ENCODE results near the gene PPCS.

The PPCS gene

GRCh38 chr1:42456010-42456753, at the start of gene PPCS, which contains the start of gene ZMYND12:
PPCS (plus strand) TSS chr1:42456543; CDS start chr1:42456566, 23 bp downstream.
ZMYND12 (minus strand) TSS chr1:42456022; CDS start chr1:42455997, 25 bp downstream.
- DNase-seq: peak; percentile 93

- DNase-seq: no peak
Observed at GRCh38 chr1:42414551-42415496, 41.5 kb upstream of the PPCS start.

- no peak for DNase-seq
Observed at GRCh38 chr1:42417166-42417565, 39.2 kb upstream of the PPCS start.

GRCh38 chr1:42418516-42418915, 37.8 kb upstream of the PPCS start:
- no peak for DNase-seq

DNA sequence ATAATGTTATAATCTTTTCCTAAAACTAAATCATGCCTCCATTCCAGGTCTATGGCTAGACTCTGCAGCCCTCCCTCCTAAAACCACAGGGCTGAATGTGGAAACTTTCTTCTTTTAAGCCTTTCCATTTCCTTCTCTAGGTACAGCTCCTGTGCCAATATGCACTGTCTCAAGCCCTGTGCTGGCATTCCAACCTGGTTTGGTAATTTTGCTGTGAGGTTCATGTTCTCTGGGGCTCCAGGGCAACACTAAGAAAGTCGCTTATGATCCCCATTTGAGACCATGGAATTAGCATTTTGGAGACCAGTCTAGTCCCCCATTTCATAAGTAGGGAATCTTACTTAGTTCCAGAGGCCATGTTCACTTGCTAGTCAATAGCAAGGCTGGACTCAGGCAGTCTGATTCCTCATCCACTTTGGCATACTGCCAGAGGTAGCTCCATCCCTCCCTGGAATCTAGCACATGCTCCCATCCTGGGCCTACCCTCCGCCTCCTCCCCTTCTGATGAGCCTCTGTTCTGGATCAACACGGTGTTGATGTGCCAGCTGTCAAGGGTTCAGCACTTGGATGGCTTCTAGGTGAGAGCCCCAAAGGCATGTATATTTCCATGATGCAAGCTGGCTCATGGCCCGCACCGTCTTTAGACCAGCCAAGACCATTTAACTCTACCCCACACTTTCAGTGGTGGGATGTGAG, 37.1 kb upstream of the PPCS start:
- no peak for DNase-seq

GRCh38 chr1:42420121-42420520, 36.2 kb upstream of the PPCS start:
- DNase-seq: no peak

DNA sequence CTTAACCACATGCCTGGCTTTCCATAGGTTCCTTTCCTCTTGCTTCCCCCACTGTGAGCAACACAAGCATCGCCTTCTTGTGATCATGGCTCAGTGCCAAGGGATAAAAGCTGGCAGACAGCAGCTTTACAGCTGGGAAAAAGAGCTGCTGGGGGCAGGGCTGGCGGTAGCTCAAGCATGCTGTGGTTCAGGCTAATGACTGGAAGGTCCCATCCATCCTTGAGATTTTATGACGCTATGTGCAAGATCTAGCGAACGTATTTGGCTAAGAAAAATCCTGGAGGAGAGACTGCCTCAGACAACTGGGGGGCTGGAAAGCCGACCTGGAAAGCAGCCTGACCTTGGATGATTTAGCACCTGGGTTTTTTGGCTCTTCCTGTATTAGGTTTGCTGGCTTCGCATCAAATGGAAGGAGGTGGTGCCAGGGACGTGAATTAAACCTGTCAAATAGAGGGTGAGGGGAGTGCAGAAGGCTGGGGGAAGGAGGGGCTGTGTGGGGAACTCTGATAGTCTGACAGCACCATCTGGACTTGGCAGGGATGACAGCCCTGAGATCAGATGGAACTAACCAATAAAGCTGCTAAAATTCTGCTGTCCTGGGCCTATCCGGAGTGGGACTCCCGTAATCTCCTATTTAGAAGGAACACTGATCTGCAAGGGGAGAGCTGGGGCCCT, 35.3 kb upstream of the PPCS start:
- DNase-seq: no peak

DNA sequence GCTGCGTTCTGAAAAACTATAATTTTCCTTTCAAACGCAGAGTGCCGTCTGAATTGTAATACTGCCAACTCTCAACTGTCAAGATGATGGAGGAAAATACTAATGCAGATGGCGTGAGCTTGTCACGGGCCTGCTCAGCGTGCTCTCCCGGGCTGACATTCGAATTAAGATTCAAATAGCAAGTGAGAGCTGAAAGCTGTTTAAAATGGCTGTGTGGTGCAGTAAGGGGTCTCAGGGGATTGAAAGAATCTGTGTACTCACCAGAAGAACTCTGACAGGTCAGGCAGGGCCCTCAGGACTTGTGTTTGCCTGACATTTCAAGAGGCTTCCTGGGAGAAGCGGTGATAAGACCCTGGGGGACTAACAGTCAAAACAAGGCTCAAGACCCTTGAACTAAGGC, 33.6 kb upstream of the PPCS start:
- DNase-seq: no peak

DNA sequence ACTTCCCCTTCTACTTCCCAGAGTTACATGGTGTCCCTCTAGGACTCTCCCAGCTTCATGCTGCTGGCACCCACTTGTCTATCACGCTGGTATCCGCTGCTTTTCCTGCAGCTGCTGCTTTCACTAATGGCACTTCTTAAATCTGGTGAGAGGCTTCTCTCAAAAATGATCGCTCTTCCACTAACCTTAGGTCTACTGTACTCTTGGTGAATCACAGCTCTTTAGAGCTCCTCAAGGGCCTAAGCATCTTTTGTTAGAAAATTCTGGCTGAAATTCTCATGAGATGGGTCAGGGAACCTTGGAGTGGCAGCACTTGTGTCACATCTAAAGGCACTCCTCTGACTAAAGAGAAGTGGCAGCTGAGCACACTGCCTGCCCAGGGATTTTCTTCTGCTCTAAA, 32.7 kb upstream of the PPCS start:
- DNase-seq: no peak

GRCh38 chr1:42424201-42424600, 32.1 kb upstream of the PPCS start:
- no peak for DNase-seq

GRCh38 chr1:42427240-42427639, 29.1 kb upstream of the PPCS start:
- no peak for DNase-seq

GRCh38 chr1:42429603-42430002, 26.7 kb upstream of the PPCS start:
- no peak for DNase-seq

- no peak for DNase-seq
Observed at GRCh38 chr1:42430286-42431135, 25.8 kb upstream of the PPCS start.

DNA sequence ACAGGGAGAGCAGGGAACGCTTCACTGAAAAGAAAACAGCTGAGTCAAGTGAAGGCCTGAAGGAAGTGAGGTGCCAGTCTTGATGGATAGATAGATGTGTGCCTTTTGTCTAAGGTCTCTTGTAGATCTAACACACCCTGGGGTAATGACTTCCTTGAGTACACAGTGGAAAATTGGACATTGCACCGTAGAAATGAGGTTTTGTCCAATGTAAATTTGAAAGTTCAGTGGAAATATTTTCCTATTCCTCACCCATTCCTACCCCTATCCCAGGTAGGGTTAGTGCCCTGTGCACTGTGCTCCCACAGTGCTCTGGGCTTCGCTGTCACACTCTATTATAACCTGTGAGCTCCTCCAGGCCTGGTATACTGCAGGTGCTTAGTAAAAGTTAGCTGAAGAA, 24.8 kb upstream of the PPCS start:
- no peak for DNase-seq

- no peak for DNase-seq
Observed at GRCh38 chr1:42432714-42433113, 23.6 kb upstream of the PPCS start.

- no peak for DNase-seq
Observed at GRCh38 chr1:42433369-42433768, 23.0 kb upstream of the PPCS start.

- no peak for DNase-seq
Observed at GRCh38 chr1:42434340-42434739, 22.0 kb upstream of the PPCS start.

DNA sequence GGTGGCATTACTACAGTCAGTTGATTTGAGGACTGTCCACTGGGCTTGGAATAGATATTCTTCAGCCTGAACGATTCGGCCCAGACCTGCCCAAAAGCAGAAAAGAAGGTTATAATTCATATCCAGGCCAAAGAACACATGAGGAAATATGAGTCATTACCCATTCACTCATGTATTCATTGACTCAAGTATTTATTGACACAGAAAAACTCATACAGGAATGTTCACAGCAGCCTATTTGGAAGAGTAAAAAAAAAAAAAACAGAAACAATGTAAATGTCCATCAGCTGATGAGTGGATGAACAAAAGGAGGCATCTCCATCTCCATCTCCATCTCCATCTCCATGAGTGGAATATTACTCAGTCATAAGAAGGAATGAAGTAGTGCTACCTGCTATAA, 16.4 kb upstream of the PPCS start:
- DNase-seq: no peak

DNA sequence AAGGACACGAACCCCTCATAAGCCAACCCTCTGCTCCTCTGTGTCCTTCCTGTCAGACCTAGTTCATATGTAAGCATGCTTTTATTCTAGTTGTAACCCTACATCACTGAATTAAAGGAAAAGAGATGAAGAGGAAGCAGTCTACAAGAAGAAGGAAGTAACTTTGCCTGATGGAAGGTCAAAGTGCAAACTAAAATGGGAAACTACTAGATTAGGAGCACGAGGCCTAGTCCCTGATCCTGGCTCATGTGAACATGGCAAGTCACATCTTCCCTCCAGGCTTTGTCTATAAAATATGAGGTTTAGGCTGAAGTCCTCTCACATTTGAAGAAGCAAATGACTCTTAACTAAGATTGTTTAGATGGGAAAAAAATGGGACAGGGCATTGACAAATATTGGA, 13.7 kb upstream of the PPCS start:
- no peak for DNase-seq

DNA sequence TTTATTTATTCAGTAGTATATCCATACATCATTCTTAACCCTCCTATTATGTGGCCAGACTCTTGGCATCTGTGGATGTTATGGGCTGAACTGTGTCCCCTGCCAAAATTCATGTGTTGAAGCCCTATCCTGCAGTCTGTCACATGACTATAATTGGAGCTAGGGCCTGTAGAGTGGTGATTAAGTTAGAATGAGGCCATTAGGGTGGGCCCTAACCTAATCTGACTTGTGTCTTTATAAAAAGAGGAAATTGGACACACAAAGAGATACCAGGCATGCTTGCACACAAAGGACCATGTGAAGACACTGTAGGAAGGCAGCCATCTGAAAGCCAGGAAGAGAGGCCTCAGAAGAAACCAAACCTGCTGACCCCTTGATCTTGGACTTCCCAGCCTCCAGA, 7.1 kb upstream of the PPCS start:
- DNase-seq: no peak

DNA sequence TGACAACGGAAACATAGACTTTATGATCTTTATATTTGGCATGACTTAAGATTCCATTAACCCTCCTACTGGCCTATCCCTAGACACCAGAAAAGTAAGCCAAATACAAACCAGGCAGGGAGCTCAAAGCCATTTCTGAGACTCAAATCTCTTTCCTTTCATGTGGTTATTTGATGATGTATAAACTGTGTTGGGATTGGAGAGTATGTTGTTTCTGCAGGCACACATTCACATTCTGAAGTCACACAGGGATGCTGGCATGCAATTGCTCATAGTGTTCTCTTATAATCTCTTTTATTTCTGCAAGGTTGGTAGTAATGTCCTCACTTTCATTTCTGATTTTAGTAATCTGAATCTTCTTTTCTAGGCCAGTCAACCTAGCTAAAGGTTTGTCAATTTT, 6.3 kb upstream of the PPCS start:
- DNase-seq: no peak

DNA sequence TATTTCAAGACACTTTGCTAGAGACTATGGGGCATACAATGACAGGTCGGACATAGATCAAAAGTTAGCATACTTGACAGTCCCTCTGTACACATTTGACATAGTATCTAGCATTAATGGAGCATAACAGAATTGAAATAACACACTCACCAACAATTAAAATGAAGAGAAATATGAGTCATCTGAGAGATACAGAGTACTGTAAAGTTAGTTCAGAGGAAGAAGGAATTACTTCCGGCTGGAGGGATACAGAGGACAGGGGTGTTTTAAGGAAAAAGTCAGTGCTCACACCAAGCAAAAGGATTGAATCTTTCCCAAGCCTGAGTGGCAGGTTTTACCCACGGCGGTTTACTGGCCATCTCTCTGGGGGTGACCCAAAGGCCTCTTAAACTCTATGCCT, 3.0 kb upstream of the PPCS start:
- no peak for DNase-seq
